Epidermal melanocyte (primary cell): ENCODE results near the gene PLEKHA3.
"Not testable (repeated sequence)": the region's sequence is repeated elsewhere in the genome, so short reads cannot be mapped to it uniquely, and the experiment has no call there.

Experiments
- DNase-seq: peaks from one replicate; pipeline ENCODE4 v3.0.0; 2011; ENCODE audit warnings: low spot score; ENCODE audit not compliant: insufficient read length

PLEKHA3 gene

DNA sequence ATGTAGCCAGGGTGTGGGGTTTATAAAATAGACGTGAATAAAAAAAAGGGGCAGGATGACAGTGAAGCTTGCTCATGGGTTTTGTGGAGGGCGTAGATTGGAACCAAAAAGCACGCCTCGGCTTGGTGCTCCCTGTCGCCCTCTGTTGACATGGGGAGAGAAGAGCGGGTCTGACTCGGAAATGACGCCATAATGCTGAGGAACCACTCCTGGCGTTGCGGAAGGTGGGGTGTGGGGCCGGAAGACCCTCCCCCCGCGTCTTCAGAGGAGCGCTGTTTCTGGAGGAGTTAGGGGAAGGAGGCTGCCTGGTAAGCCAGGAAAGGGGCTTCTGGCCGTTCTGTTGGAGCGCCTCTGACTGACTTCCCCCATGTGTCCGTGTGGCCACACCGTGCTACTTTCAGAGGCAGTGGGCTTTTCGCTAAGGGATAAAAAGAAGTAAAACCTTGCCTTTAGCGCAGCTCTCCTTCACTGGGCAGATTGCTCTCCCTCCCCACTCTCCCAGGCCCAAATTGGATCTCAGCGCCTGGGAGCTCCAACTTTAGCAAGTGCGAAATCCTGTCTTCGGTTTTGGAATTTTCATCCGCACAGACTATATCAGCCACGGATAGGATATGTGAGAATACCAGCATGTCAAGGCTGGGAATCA is 42.8 kb downstream of the PLEKHA3 start:
- peak; percentile 79 for DNase-seq

DNA sequence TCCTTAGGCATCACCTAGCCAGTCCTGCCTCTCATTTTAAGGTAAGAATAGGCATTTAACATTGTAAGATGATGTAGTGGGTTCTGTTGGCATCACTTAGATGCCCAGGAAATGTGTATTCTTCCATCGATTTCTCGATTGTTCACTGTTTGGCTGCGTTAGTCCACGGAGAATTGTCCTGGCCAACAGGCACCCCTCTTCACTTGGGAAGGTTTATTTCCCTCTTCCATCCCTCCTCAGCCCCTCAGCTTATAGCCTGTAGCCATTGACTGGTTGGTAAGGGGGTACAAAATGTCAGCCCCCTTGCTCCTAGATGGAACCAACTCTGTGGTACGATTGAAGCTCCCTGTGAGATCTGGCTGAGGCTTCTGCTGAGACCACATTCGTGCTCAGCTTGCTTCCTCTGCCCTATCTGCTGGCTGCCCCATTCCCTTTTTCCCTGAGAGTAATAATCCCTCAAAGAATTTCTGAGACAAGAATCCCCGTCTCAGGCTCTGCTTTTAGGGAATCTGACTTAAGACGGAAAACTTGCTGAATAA is 43.4 kb downstream of the PLEKHA3 start:
- no peak for DNase-seq

DNA sequence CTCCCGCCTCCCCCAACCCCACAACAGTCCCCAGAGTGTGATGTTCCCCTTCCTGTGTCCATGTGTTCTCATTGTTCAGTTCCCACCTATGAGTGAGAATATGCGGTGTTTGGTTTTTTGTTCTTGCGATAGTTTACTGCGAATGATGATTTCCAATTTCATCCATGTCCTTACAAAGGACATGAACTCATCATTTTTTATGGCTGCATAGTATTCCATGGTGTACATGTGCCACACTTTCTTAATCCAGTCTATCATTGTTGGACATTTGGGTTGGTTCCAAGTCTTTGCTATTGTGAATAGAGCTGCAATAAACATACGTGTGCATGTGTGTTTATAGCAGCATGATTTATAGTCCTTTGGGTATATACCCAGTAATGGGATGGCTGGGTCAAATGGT is 44.8 kb downstream of the PLEKHA3 start:
- not testable (repeated sequence) for DNase-seq

DNA sequence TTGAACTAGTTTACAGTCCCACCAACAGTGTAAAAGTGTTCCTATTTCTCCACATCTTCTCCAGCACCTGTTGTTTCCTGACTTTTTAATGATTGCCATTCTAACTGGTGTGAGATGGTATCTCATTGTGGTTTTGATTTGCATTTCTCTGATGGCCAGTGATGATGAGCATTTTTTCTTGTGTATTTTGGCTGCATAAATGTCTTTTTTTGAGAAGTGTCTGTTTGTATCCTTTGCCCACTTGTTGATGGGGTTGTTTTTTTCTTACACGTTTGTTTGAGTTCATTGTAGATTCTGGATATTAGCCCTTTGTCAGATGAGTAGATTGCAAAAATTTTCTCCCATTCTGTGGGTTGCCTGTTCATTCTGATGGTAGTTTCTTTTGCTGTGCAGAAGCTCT is 45.2 kb downstream of the PLEKHA3 start:
- not testable (repeated sequence) for DNase-seq

DNA sequence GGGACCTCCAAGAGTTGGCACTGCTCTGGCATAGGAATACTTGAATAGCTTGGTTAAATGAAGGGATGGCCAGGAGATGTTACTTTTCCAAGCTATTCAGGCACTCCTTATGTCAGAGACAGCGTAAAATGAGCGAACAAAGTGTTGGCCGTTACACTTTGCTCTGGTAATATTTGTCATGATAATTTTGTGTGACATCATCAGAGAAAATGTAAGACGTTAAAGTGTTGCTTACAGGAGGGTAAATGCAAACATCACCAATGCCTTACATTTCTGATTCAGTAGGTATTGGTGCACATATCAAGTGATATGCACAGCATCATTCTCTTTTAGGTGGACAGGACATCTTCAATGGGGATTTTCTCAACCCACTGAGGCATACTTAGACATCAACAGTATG is 46.0 kb downstream of the PLEKHA3 start:
- no peak for DNase-seq

DNA sequence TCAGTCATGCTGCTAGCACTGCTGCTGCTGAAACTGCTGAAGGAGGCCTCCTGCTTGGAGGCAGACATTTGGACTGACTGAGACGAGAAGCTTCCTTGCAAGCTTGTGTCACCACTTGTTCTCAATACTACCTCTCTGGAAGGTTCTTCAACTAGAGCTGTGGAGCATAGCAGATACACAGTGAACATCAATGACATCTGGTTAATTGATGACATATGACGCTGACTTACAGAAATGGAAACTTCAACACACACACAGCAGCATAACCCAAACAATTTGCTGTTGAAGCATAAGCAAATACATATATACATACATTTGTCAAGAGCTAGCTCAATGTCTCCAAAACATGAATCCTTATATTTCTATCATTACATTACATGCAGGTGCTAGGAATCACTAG is 47.3 kb downstream of the PLEKHA3 start:
- no peak for DNase-seq

DNA sequence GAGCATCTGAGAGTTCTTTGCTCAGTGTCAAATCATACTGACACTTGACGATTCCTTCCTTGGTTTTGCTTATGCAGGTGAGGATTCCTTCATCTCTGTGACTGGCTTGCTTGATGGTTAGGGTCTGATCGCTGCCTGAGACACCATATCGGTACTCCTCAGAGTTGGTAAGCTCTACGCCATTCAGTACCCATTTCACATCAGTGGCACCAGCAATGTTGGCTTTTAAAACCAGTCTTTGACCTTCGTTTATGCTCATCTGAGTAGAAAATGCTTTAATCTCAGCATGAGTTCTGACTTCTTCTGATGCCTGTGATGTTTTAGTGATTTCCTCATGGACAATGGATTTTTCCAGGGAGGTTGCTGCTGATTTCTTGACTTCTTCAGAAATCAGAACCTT is 48.4 kb downstream of the PLEKHA3 start:
- DNase-seq = no peak

DNA sequence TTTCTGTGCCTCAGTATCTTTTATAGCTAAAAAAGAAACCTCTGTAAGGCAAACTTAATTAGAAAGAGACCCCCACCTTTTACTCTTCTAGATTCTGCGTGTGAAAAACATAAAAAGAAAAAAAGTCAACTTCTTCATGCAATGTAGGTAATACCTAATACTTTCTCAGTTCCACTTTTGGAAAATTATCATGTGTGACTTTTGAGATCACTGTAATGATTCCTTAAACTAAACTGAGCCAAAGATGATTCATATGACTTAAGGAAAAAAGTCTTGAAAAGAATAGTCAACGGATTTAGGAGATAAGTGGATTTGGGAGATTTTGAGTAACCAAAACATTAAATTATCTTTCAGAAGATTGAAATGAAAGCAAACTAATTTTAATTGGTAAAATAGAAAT is 48.9 kb downstream of the PLEKHA3 start:
- no peak for DNase-seq

DNA sequence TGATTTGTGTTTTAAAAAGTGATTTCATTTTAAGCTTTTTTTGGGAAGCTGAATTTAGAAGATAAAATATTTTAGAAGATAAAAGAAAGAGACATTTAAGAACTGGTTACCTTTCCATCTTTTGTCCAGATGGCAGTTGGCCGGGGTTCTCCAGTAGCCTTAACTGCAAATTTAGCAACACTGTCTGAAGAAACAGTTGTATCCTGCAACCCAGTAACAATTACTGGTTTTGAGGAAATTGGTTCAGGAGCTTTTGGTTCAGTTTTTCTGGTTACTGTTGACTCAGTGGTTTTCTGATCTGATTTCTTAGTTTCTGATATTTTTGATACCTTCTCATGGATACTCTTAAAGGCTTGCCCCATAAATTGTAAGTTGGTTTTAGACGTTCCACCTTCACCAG is 49.9 kb downstream of the PLEKHA3 start:
- no peak for DNase-seq

DNA sequence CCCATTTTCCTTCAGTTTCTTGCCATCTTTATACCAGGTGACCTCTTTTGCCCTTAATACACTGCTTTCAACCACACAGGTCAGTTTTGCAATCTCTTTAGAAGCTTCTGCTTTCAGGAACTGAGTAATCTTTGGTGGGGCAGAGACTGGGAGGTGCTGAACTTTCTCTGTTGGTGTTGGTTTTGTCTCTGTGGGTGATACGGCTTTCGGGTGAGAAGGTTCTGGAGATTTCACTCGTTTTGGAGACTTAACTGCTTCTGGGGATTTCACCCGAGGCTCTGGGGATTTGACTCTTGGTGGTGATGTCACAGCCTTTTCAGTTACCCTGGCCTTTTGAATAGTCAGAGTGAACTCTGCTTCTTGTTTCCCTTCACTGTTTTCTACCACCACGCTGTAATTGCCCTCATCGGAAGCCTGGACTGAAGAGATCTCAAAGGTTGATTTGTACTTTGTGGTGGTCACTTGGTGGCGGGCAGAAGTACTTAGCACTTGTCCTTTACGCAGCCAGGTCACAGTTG is 50.4 kb downstream of the PLEKHA3 start:
- no peak for DNase-seq

DNA sequence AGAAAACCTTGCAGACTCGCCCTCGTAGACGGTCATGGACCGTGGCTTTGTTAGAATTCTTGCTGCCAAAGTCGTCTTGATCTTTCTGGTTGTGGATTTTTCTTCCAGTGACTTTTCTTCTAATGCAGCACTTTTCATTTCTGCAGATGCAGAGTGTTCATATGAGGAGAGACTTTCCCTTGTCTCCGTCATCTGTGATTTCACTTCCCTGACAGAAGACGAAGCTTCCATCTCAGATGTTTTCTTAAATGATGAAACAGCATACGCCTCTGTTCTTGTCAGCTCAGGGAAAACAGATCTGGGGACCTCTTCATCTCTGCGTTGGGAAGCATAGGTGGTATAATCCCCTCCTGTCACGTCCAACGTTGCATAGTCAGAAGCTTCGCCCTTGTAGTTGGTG is 50.9 kb downstream of the PLEKHA3 start:
- DNase-seq = no peak

DNA sequence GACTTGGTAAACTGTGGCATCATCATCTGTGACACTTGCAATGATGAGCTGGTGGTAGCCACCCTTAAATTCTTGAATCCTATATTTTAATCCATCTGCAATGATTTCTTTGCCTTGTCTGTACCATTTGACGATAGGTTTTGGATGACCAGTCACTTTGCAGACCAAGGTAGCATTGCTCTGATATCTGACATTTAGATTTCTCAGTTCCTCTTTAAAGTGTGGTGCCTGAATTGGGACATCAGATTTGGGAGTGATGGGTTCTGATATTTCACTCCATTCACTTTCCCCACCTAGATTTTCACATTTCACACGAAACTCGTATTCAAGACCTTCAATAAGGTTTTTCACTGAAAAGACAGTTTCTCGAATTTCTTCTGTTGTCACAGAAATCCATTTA is 55.8 kb downstream of the PLEKHA3 start:
- no peak for DNase-seq

DNA sequence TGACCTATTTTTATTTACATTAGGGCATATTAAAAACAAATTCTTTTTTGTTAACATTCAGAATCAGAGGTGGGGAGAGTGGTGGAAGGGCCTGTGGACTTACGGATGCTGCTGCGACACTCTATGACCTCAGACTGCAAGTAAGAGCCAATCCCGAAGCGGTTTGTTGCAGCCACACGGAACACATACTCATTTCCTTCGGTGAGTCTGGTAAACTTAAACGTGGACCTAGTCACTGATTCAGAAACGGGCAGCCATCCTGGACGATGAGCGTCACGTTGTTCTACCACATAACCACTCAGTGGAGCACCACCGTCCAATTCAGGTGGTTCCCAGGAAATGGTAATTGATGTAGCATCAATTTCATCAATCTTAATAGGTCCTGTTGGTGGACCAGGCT is 61.9 kb downstream of the PLEKHA3 start:
- no peak for DNase-seq

DNA sequence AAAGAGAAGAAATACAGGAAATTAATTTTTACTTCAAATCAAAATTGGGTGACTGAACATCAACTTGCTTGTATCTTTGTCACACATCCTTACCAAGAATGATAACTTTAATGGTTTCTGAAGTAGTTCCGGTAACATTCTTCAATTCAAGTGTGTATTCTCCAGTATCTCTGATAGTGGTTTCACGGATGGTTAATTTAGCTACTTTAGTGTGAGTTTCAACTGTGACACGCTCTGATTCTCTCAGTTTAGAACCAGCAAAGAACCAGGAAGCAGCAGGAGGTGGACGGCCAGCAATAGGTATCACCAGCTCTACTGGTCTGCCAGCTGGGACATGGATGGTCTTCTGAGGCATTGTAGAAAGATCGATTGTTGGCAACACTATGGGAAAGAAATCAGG is 62.3 kb downstream of the PLEKHA3 start:
- no peak for DNase-seq

DNA sequence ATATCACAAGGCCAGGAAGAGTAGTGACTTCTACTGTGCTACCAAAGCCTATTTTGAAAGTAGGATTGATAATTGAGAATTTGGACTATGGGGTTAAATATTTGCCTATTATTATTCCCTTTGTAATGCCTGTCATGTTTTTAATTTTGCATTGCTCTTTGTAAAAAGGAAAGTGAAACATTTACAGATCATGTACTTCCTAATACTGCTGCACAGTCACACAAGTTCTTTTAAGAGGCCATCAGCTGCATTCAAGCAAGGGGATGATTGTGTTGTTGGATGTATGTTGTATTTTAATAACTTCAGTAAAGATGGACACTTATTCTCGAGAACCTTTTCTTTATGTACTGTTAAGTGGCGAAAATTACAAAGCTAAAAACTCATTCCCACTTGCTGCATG is 70.1 kb downstream of the PLEKHA3 start:
- DNase-seq = no peak

DNA sequence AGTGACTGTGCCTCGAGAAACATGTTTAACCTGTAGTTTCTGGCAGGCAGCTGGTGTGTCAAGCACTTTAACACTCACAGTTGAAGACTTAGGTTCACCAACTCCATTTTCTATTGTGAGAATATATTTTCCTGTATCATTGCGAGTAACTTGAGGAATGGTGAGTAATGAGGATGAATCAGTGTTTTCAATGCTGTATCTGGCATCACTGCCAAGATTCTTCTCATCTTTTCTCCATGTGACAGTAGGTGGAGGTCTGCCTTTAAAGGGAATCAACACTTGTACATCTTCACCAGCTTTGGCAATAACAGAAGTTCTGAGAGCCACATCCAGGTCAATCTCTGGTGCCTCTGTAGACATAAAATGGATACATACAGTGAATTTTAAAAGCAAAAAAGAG is 72.8 kb downstream of the PLEKHA3 start:
- no peak for DNase-seq
